Neural progenitor cell (in vitro differentiated cells): ENCODE data around the gene GAR1. TPM values are rescaled to one million over a fixed set of nuclear protein-coding genes. Genes with fewer than 3 reads are reported as not detected.
A peak's percentile ranks its signal among the peaks of the same experiment; 100 is the strongest.
"Not testable (repeated sequence)": the region's sequence is repeated elsewhere in the genome, so short reads cannot be mapped to it uniquely, and the experiment has no call there.

Experiments used
- DNase-seq: peaks from one replicate; pipeline ENCODE4 v3.0.0-alpha.2; 2016; ENCODE audit warnings: low spot score
- H2AFZ ChIP-seq: fragments of 200-600 bp; sonication (generic); replicated peaks from 2 replicates; pipeline ENCODE4 v1.6.1; 2016; ENCODE audit warnings: antibody characterized with exemption
- H3F3A ChIP-seq: fragments of 200-600 bp; sonication (generic); 2 replicates; pipeline ENCODE4 v1.6.1; 2016; ENCODE audit warnings: antibody characterized with exemption, low read depth
- H3K27ac ChIP-seq: fragments of 200-600 bp; sonication (generic); 2 replicates; pipeline ENCODE4 v1.5.1; 2016; ENCODE audit warnings: mild to moderate bottlenecking
- H3K27me3 ChIP-seq: fragments of 200-600 bp; sonication (generic); 2 replicates; pipeline ENCODE4 v1.6.1; 2016; ENCODE audit warnings: mild to moderate bottlenecking, moderate library complexity
- H3K36me3 ChIP-seq: fragments of 200-600 bp; sonication (generic); 2 replicates; pipeline ENCODE4 v1.5.1; 2016
- H3K4me1 ChIP-seq: fragments of 200-600 bp; sonication (generic); 2 replicates; pipeline ENCODE4 v1.6.1; 2016; ENCODE audit warnings: mixed run types
- H3K4me2 ChIP-seq: fragments of 200-600 bp; sonication (generic); 2 replicates; pipeline ENCODE4 v1.6.1; 2016
- H3K4me3 ChIP-seq: fragments of 200-600 bp; sonication (generic); 2 replicates; pipeline ENCODE4 v1.5.1; 2016
- H3K79me2 ChIP-seq: fragments of 200-600 bp; sonication (generic); 2 replicates; pipeline ENCODE4 v1.6.1; 2016; ENCODE audit warnings: low read depth
- H3K9ac ChIP-seq: fragments of 200-600 bp; sonication (generic); 2 replicates; pipeline ENCODE4 v1.6.1; 2016
- H3K9me3 ChIP-seq: fragments of 200-600 bp; sonication (generic); 2 replicates; pipeline ENCODE4 v1.5.1; 2016; ENCODE audit warnings: low read depth
- H4K20me1 ChIP-seq: fragments of 200-600 bp; sonication (generic); 2 replicates; pipeline ENCODE4 v1.6.1; 2016; ENCODE audit warnings: low read depth
- H3K27ac Mint-ChIP-seq: 3 replicates; pipeline ENCODE4 v1.8.0; 2021; ENCODE audit warnings: mixed read lengths
- H3K27me3 Mint-ChIP-seq: 2 replicates; pipeline ENCODE4 v1.8.0; 2022; ENCODE audit warnings: low read depth, mild to moderate bottlenecking, inconsistent platforms, moderate library complexity, mixed read lengths; ENCODE audit not compliant: insufficient read depth
- H3K36me3 Mint-ChIP-seq: 3 replicates; pipeline ENCODE4 v1.8.0; 2021; ENCODE audit warnings: mixed read lengths
- H3K4me1 Mint-ChIP-seq: 3 replicates; pipeline ENCODE4 v1.8.0; 2021; ENCODE audit warnings: mixed read lengths
- H3K4me3 Mint-ChIP-seq: 3 replicates; pipeline ENCODE4 v1.8.0; 2021; ENCODE audit warnings: mild to moderate bottlenecking, moderate library complexity, mixed read lengths
- H3K9me3 Mint-ChIP-seq: 3 replicates; pipeline ENCODE4 v1.8.0; 2020; ENCODE audit warnings: mixed read lengths
- EZH2 ChIP-seq: fragments of 200-600 bp; sonication (generic); IDR thresholded peaks from 2 replicates; pipeline ENCODE4 v1.6.1; 2017; ENCODE audit warnings: antibody characterized with exemption, mild to moderate bottlenecking, moderate library complexity
- EZH2phosphoT487 ChIP-seq: fragments of 200-600 bp; sonication (generic); IDR thresholded peaks from 2 replicates; pipeline ENCODE4 v1.6.1; 2017; ENCODE audit warnings: antibody characterized with exemption
- total RNA-seq: library from RNA; depleted of rRNA; stranded (reverse); fragments of >200 nt; gene quantifications from 2 replicates; pipeline ENCODE4 v1.2.3, GENCODE V29; 2015; ENCODE audit warnings: low replicate concordance
- TF ChIP-seq, protein P1 (sequence below): fragments of 200-600 bp; sonication (generic); IDR thresholded peaks from 2 replicates; pipeline ENCODE4 v1.5.1; 2017; ENCODE audit warnings: antibody characterized with exemption, mild to moderate bottlenecking

Gene GAR1
- total RNA-seq, result 7.8 and 10.2 TPM in 2 replicates

GRCh38 chr4:109815151-109816081, at the start of gene GAR1:
Gene GAR1, plus strand, starts transcription at chr4:109815762. Its CDS starts 403 bp downstream, at chr4:109816165.
- Histone ChIP-seq H3K36me3 (no peaks in the 10 kb centered on the region), H3K4me1 (peaks cover 14% of the 10 kb centered on the region), H3K4me3 (peak within 1 kb of the TSS; percentile 62), H3K4me2 (peak within 1 kb of the TSS; percentile 82), H4K20me1 (no peaks in the 10 kb centered on the region), H3F3A (peaks cover 12% of the 10 kb centered on the region), H3K27me3 (no peaks in the 10 kb centered on the region), H3K27ac (peak within 1 kb of the TSS; percentile 42), H2AFZ (peak within 1 kb of the TSS; percentile 96), H3K9ac (peak within 1 kb of the TSS; percentile 43), H3K9me3 (no peaks in the 10 kb centered on the region), H3K79me2 (peaks cover 50% of the 10 kb centered on the region)
- no peaks in the 10 kb centered on the region for H3K9me3 Mint-ChIP-seq
- peak within 1 kb of the TSS; percentile 97 for H3K4me3 Mint-ChIP-seq
- peaks cover 2% of the 10 kb centered on the region for H3K27me3 Mint-ChIP-seq
- TF ChIP-seq, protein P1, sequence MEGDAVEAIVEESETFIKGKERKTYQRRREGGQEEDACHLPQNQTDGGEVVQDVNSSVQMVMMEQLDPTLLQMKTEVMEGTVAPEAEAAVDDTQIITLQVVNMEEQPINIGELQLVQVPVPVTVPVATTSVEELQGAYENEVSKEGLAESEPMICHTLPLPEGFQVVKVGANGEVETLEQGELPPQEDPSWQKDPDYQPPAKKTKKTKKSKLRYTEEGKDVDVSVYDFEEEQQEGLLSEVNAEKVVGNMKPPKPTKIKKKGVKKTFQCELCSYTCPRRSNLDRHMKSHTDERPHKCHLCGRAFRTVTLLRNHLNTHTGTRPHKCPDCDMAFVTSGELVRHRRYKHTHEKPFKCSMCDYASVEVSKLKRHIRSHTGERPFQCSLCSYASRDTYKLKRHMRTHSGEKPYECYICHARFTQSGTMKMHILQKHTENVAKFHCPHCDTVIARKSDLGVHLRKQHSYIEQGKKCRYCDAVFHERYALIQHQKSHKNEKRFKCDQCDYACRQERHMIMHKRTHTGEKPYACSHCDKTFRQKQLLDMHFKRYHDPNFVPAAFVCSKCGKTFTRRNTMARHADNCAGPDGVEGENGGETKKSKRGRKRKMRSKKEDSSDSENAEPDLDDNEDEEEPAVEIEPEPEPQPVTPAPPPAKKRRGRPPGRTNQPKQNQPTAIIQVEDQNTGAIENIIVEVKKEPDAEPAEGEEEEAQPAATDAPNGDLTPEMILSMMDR, result no peak
- TF ChIP-seq EZH2phosphoT487 (no peak), EZH2 (no peak)
- peaks cover 21% of the 10 kb centered on the region for H3K36me3 Mint-ChIP-seq
- H3K27ac Mint-ChIP-seq, result peak within 1 kb of the TSS; percentile 94
- peak; percentile 96 for DNase-seq
- peaks cover 20% of the 10 kb centered on the region for H3K4me1 Mint-ChIP-seq

DNA sequence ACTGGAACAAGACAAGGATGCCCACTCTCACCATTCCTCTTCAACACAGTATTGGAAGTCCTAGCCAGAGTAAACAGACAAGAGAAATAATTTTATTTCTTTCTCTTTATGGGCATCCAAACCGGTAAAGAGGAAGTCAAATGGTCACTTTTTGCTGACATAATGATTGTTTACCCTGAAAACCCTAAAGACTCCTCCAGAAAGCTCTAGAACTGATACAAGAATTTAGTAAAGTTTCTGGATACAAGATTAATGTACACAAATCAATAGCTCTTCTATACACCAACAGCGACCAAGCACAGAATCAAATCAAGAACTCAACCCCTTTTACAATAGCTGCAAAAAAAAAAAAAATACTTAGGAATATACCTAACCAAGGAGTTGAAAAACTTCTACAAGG, 33.5 kb upstream of the GAR1 start:
- not testable (repeated sequence) for H3K27ac ChIP-seq, H4K20me1 ChIP-seq, H3K9me3 ChIP-seq, H3K4me3 Mint-ChIP-seq, H3K9me3 Mint-ChIP-seq, H3K4me1 ChIP-seq, H3K36me3 Mint-ChIP-seq, H3F3A ChIP-seq, DNase-seq, H3K27me3 Mint-ChIP-seq, H3K79me2 ChIP-seq, H3K27me3 ChIP-seq, H3K4me3 ChIP-seq, H3K9ac ChIP-seq, H3K27ac Mint-ChIP-seq, H3K4me2 ChIP-seq, H3K36me3 ChIP-seq, H3K4me1 Mint-ChIP-seq, H2AFZ ChIP-seq

DNA sequence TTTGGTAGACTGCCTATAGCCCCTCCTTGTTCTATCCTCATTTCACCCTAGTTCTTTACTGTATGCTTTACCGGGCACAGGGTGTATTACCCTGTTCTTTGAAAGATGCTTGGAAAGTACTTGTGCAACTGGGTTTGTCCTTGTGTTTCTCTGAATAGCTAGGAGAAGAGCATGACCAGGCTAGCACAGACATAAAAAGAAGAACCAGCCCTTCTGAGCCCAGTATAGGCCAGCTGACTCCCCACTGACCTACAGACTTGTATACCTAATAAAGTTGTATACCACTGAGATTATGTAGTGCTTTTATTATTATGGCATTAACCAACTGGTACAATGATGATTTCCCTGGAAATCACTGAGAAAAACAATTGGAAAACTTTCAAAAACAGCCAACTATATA, 28.7 kb upstream of the GAR1 start:
- H3K9me3 Mint-ChIP-seq, result peaks cover 6% of the 10 kb centered on the region
- H3K4me1 ChIP-seq, result no peaks in the 10 kb centered on the region

More for the DNA sequence above, 28.7 kb upstream of the GAR1 start:
- no peak overlapping the region for H3K4me3 Mint-ChIP-seq
- Histone ChIP-seq H2AFZ (peak overlapping the region; percentile 28), H4K20me1 (no peaks in the 10 kb centered on the region), H3K4me3 (no peak overlapping the region), H3F3A (no peaks in the 10 kb centered on the region), H3K79me2 (no peaks in the 10 kb centered on the region), H3K9ac (no peak overlapping the region), H3K4me2 (no peak overlapping the region), H3K36me3 (no peaks in the 10 kb centered on the region), H3K27ac (no peak overlapping the region), H3K27me3 (no peaks in the 10 kb centered on the region), H3K9me3 (no peaks in the 10 kb centered on the region)
- H3K36me3 Mint-ChIP-seq, result no peaks in the 10 kb centered on the region
- no peaks in the 10 kb centered on the region for H3K4me1 Mint-ChIP-seq
- TF ChIP-seq EZH2, result no peak
- TF ChIP-seq, protein P1, result no peak
- TF ChIP-seq EZH2phosphoT487, result no peak
- no peaks in the 10 kb centered on the region for H3K27me3 Mint-ChIP-seq
- H3K27ac Mint-ChIP-seq, result no peak overlapping the region
- DNase-seq, result no peak
